RWPE1 (cell line): ENCODE measurements around the gene PITX1.
"Not testable (repeated sequence)": the region's sequence is repeated elsewhere in the genome, so short reads cannot be mapped to it uniquely, and the experiment has no call there.

Source experiments
- CTCF ChIA-PET: fragments of 350-600 bp; sonication (Branson Sonifier 250); formaldehyde crosslinking; extraction: SDS; loops from one replicate; lab custom pipeline; 2021; lab: Yijun Ruan, JAX
- POLR2A ChIA-PET: fragments of 400-600 bp; formaldehyde crosslinking; extraction: SDS; loops from one replicate; lab custom pipeline; 2020; ENCODE audit warnings: antibody characterized with exemption; ENCODE audit not compliant: low non-redundant PET; lab: Yijun Ruan, JAX
- DNase-seq: peaks from one replicate; pipeline ENCODE4 v3.0.0; 2012; ENCODE audit warnings: low spot score
- H3K27ac ChIP-seq: fragments of 450-650 bp; 2 replicates; pipeline ENCODE4 v1.5.1; 2017
- TF ChIP-seq, protein P1 (sequence below): fragments of 450-650 bp; conservative IDR thresholded peaks from 2 replicates; pipeline ENCODE4 v1.5.1; 2017; ENCODE audit warnings: low read depth, mild to moderate bottlenecking

The PITX1 gene

DNA sequence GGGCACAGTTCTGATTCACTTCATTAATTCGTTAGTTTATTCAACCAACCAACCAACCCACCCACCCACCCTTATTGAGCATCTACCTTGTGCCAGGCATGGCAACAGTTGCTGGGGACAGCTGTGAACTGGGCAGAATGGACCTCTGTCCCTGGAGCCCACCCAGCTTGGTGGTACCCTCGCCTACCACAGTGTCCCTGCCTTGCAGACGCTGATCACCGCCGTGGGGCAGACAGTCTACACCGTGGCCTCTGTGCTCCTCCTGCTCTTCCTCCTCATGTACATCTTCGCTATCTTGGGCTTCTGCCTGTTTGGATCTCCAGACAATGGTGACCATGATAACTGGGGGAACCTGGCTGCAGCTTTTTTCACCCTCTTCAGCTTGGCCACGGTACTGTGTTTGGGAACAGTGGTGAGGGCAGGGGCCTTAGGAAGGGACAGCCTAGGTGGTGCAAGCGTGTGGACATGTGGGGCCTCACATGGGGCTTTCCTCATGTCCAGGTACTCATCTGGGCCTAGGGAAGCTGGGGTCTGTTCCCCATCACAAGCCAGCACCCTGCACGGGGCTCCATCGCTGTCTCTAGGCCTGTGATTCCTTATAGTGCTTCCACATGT, 26.2 kb downstream of the PITX1 start:
- TF ChIP-seq, protein P1, sequence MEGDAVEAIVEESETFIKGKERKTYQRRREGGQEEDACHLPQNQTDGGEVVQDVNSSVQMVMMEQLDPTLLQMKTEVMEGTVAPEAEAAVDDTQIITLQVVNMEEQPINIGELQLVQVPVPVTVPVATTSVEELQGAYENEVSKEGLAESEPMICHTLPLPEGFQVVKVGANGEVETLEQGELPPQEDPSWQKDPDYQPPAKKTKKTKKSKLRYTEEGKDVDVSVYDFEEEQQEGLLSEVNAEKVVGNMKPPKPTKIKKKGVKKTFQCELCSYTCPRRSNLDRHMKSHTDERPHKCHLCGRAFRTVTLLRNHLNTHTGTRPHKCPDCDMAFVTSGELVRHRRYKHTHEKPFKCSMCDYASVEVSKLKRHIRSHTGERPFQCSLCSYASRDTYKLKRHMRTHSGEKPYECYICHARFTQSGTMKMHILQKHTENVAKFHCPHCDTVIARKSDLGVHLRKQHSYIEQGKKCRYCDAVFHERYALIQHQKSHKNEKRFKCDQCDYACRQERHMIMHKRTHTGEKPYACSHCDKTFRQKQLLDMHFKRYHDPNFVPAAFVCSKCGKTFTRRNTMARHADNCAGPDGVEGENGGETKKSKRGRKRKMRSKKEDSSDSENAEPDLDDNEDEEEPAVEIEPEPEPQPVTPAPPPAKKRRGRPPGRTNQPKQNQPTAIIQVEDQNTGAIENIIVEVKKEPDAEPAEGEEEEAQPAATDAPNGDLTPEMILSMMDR: no peak
- CTCF ChIA-PET: no interaction called here
- POLR2A ChIA-PET: no interaction called here
- H3K27ac ChIP-seq: no peak overlapping the region
- DNase-seq: no peak

DNA sequence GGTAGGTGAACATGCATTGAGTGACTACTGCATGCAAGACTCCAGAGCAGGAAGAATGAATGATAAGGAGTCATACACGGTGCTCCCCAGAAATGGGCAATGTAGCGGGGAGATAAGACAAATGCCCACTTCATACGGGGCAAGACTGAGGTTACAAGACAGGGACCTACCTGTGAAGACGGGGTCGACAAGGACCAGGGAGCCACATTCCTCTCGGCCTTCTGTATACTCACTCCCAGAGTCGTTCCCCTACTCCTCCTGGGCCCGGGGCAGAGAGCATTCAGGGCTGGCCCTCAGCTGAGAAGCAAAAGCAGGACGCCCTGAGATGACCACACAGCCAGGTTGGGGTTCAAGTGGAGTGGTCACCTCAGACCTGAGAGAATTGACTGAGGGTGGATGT, 26.7 kb downstream of the PITX1 start:
- no peak overlapping the region for H3K27ac ChIP-seq
- TF ChIP-seq, protein P1: no peak
- DNase-seq: no peak
- POLR2A ChIA-PET: no interaction called here
- CTCF ChIA-PET: interaction anchor here (1.3 kb wide), 1 partner anchor 184 kb away, joined by 3 read pairs; no protein-coding TSS in a partner anchor

DNA sequence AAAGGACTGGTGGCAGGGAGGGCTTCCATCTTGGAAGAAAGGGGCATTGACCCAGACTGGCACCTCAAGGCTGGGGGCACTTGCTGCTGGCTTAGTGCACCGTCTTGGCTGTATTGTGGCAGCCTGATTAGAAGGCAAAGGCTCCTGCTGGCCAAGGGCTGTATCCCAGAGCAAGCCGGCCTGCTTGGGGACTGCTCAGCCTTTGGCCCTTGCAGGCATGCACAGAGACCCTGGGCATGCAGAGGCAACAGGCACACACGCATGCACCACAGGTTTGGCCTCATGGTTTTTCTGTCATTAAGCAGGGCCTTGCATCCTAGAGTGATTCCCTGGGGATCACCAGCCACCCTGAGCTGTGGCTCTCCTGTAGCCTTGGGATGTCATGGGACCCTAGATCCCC, 29.0 kb downstream of the PITX1 start:
- CTCF ChIA-PET: no interaction called here
- POLR2A ChIA-PET: no interaction called here
- no peak for DNase-seq
- H3K27ac ChIP-seq: no peak overlapping the region
- TF ChIP-seq, protein P1: no peak

DNA sequence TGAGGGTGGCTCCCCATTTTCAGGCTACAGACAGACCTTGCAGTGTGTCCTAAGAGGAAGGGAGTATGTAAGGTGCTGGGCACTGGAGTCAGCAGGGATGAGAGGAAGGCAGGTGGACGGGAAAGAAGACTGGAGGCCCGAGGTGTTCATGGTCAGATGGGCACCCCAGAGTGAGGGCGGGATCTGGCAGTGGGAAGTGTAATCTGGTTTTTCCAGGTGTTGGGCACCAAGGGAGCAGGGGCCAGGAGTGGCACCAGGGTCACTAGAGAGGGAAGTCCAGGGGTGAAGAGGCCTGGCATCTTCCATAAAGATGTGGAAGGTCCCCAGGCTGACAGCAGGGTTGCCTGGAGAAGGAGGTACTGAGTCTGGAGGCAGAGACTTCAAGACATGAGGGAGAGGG, 29.7 kb downstream of the PITX1 start:
- TF ChIP-seq, protein P1: no peak
- ChIA-PET POLR2A (no interaction called here), CTCF (no interaction called here)
- no peak for DNase-seq
- H3K27ac ChIP-seq: no peak overlapping the region

DNA sequence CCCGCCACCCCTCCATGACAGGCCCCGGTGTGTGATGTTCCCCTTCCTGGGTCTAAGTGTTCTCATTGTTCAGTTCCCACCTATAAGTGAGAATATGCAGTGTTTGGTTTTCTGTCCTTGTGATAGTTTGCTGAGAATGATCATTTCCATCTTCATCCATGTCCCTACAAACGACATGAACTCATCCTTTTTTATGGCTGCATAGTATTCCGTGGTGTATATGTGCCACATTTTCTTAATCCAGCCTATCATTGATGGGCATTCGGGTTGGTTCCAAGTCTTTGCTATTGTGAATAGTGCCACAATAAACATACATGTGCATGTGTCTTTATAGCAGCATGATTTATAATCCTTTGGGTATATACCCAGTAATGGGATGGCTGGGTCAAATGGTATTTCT, 36.0 kb downstream of the PITX1 start:
- H3K27ac ChIP-seq, CTCF ChIA-PET, POLR2A ChIA-PET, DNase-seq: not testable (repeated sequence)

DNA sequence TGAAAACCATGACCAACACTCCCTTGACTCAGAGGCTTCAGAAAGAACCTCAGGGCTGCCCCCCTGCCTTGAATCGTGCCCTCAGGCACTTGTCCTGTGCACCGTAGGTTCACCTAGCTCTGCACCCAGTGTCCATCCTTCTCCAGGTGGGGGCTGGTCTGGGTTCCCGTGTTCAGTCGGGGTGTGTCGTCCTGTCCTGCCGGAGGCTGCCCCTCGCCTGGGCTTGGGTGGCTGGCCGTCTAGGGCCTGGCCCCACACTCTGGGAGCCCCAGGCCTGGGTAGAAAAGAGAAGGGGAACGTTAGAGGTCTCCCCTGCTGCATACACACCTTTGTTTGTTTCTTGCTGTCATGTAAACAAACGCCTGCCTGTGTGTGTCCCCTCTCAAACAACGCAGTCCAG, 37.0 kb downstream of the PITX1 start:
- ChIA-PET POLR2A (no interaction called here), CTCF (no interaction called here)
- no peak for DNase-seq
- no peak overlapping the region for H3K27ac ChIP-seq
- TF ChIP-seq, protein P1: no peak

DNA sequence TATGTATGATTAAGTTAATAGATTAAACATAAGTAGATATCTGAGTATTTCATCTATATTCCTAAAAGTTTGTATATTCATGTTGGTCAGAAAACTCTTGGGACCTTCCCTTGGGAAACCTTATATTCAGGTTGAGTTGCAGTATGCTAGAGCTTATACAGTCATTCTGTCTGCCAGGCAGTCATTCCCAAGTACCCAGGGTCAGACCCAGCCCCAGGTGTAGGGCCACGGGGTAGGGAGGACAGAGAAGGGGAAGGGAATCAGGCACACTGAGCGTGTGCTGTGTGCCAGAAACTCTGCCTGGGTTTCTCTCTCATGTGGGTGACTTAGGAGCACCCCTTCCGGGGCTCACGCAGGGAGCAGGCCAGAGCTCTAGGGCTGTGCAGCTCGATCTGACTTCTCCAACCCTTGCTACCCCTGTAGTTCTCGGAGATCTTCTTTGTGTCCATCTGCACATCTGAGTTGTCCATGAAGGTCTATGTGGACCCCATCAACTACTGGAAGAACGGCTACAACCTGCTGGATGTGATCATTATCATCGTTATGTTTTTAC, 38.1 kb downstream of the PITX1 start:
- no peak overlapping the region for H3K27ac ChIP-seq
- ChIA-PET CTCF (interaction anchor here (0.6 to 0.7 kb wide), 2 partner anchors 63 to 594 kb away, joined by 3 to 7 read pairs; no protein-coding TSS in a partner anchor), POLR2A (no interaction called here)
- TF ChIP-seq, protein P1: no peak
- DNase-seq: no peak
